HepG2 (cell line): Measurements from ENCODE around the gene NCR1. TPM values are rescaled to one million over a fixed set of nuclear protein-coding genes. Genes with fewer than 3 reads are reported as not detected.
"Not testable (repeated sequence)": the region's sequence is repeated elsewhere in the genome, so short reads cannot be mapped to it uniquely, and the experiment has no call there.

ENCODE experiments used
- ATAC-seq: fragments of 200-7000 bp; cut with Tn5 transposase; 3 replicates; pipeline ENCODE4 v1.9.1; 2020; ENCODE audit warnings: mild to moderate bottlenecking, moderate library complexity
- BruUV-seq: library from RNA; stranded (reverse); fragments of 400-500 nt; replicated peaks from 2 replicates; lab custom pipeline; 2021; lab: Mats Ljungman, UMichigan
- CTCF ChIA-PET: fragments of 300-600 bp; formaldehyde crosslinking; extraction: SDS; loops from one replicate; lab custom pipeline; 2021; ENCODE audit warnings: low total read pairs, inconsistent platforms, low intra/inter-chr PET ratio; lab: Yijun Ruan, JAX
- POLR2A ChIA-PET: fragments of 350-600 bp; sonication (Branson Sonifier 250); formaldehyde crosslinking; loops from one replicate; lab custom pipeline; 2020; ENCODE audit warnings: antibody characterized with exemption, inconsistent platforms; lab: Yijun Ruan, JAX
- DNase-seq: peaks from one replicate; pipeline ENCODE4 v3.0.0-alpha.2; 2015; ENCODE audit warnings: low spot score
- FAIRE-seq: peaks from 3 replicates; lab custom pipeline; 2011; peaks lifted over from hg19 to GRCh38; lab: Jason Lieb, UNC
- H2AFZ ChIP-seq: one replicate; pipeline ENCODE4 v1.6.1; 2011; ENCODE audit warnings: low read length, inconsistent platforms
- H3K27ac ChIP-seq: fragments of 300-600 bp; 3 replicates; pipeline ENCODE4 v1.8.0; 2011; ENCODE audit warnings: mixed run types, mild to moderate bottlenecking, mixed read lengths, low read length, inconsistent platforms; ENCODE audit not compliant: insufficient read depth; ENCODE audit errors: extremely low read length
- H3K27me3 ChIP-seq, 2 experiments: fragments of 200-600 bp in 1 of 2; 2 replicates in 1 of 2; 3 replicates in 1 of 2; pipeline versions ENCODE4 v1.6.0 to v1.8.0; 2011; ENCODE audit warnings: low read length in 2 of 2, mild to moderate bottlenecking in 2 of 2, moderate library complexity in 2 of 2, inconsistent platforms in 1 of 2; ENCODE audit not compliant: insufficient read depth in 2 of 2, control insufficient read depth in 1 of 2
- H3K36me3 ChIP-seq, 2 experiments: fragments of 200-600 bp in 1 of 2; replicated peaks in 1 of 2; 2 replicates in 1 of 2; 3 replicates in 1 of 2; pipeline versions ENCODE4 v1.5.1 to v1.8.0; 2011; ENCODE audit warnings: low read length in 2 of 2, inconsistent platforms in 1 of 2; ENCODE audit not compliant: insufficient read depth in 2 of 2, control insufficient read depth in 1 of 2
- H3K4me1 ChIP-seq: 2 replicates; pipeline ENCODE4 v1.5.1; 2012; ENCODE audit warnings: low read length, inconsistent platforms; ENCODE audit not compliant: insufficient read depth
- H3K4me2 ChIP-seq: 2 replicates; pipeline ENCODE4 v1.6.0; 2011; ENCODE audit warnings: low read depth, low read length, inconsistent platforms
- H3K4me3 ChIP-seq, 3 experiments: fragments of 200-600 bp in 1 of 3; sonication (generic), shearing (Covaris generic) in 1 of 3; replicated peaks in 1 of 3; 2 replicates each; pipeline ENCODE4 v1.5.1; 2011 to 2016; ENCODE audit warnings: low read length in 3 of 3, inconsistent platforms in 2 of 3, low read depth in 2 of 3, mild to moderate bottlenecking in 2 of 3, control low read depth in 1 of 3, mixed read lengths in 1 of 3; ENCODE audit not compliant: insufficient read depth in 1 of 3
- H3K79me2 ChIP-seq: one replicate; pipeline ENCODE4 v1.6.1; 2011; ENCODE audit warnings: low read length, inconsistent platforms; ENCODE audit not compliant: insufficient read depth
- H3K9ac ChIP-seq: 2 replicates; pipeline ENCODE4 v1.6.0; 2011; ENCODE audit warnings: mild to moderate bottlenecking, low read depth, low read length, inconsistent platforms; ENCODE audit not compliant: insufficient read depth
- H3K9me3 ChIP-seq: 2 replicates; pipeline ENCODE4 v1.5.1; 2012; ENCODE audit warnings: mild to moderate bottlenecking, low read length
- H4K20me1 ChIP-seq: 2 replicates; pipeline ENCODE4 v1.6.0; 2011; ENCODE audit warnings: inconsistent platforms, mild to moderate bottlenecking, low read length, moderate library complexity; ENCODE audit not compliant: insufficient read depth
- CEBPB ChIP-seq: IDR thresholded peaks from 2 replicates; pipeline ENCODE4 v1.6.1; 2011; ENCODE audit warnings: low read depth, low read length, improper control_type of control experiment, borderline replicate concordance
- MTA1 ChIP-seq: sonication (generic); formaldehyde crosslinking; IDR thresholded peaks from 2 replicates; pipeline ENCODE4 v1.4.0; 2020; ENCODE audit warnings: missing genetic modification reagents, mild to moderate bottlenecking, borderline replicate concordance
- NFRKB ChIP-seq: fragments of 450-650 bp; IDR thresholded peaks from 2 replicates; pipeline ENCODE4 v1.6.1; 2017
- POLR2G ChIP-seq: fragments of 200-400 bp; formaldehyde crosslinking; IDR thresholded peaks from 2 replicates; pipeline ENCODE4 v1.6.1; 2018; ENCODE audit warnings: mild to moderate bottlenecking, low read depth, low read length, moderate library complexity
- RAD51 ChIP-seq: fragments of 450-650 bp; IDR thresholded peaks from 2 replicates; pipeline ENCODE4 v1.6.1; 2016; ENCODE audit warnings: borderline replicate concordance
- ZNF24 ChIP-seq: fragments of 450-650 bp; IDR thresholded peaks from 2 replicates; pipeline ENCODE4 v1.6.1; 2017; ENCODE audit warnings: antibody characterized with exemption, mild to moderate bottlenecking
- ZNF513 ChIP-seq: sonication (generic); formaldehyde crosslinking; conservative IDR thresholded peaks from 2 replicates; pipeline ENCODE4 v1.5.0; 2020; ENCODE audit warnings: missing genetic modification reagents
- WGBS: methylation state at CpG from one replicate; pipeline ENCODE4 v1.1.6; 2017; ENCODE audit warnings: low lambda C conversion rate; 5-methylcytosine and 5-hydroxymethylcytosine counted together
- in situ Hi-C: cut with HindIII; loops from 2 replicates; pipeline ENCODE4 v1.10.0; 2017; ENCODE audit warnings: low pct_unique_long_range_greater_than_20kb; ENCODE audit not compliant: extremely low pct_ligation_motif_present
- intact Hi-C: fragments of 100-400 bp; cut with micrococcal nuclease; formaldehyde crosslinking; loops from one replicate; pipeline ENCODE4 v1.10.0; 2022; ENCODE audit not compliant: unreplicated experiment
- polyA plus RNA-seq, 8 experiments: library from polyadenylated mRNA; depleted of rRNA in 3 of 8; stranded (reverse) in 7 of 8; unstranded in 1 of 8; fragments of >200 nt; fragmentation: Illumina TruSeq in 4 of 8; extraction: Trizol in 4 of 8; gene quantifications; 2 replicates each; pipeline versions ENCODE4 v1.2.1 to v1.2.3, GENCODE V29; 2011 to 2016; ENCODE audit warnings: low read depth in 4 of 8, missing spikeins in 1 of 8, mixed read lengths in 1 of 8; ENCODE audit not compliant: insufficient read depth in 1 of 8
- total RNA-seq, 5 experiments: library from RNA; depleted of rRNA; stranded (reverse); fragments of >200 nt; fragmentation: Illumina TruSeq; extraction: Trizol; gene quantifications; 2 replicates each; pipeline ENCODE4 v1.2.3, GENCODE V29; 2016; ENCODE audit warnings: low read depth in 1 of 5
- TF ChIP-seq, protein P1 (sequence below): sonication (generic); formaldehyde crosslinking; IDR thresholded peaks from 2 replicates; pipeline ENCODE4 v1.4.0; 2020; ENCODE audit warnings: missing genetic modification reagents, mild to moderate bottlenecking, borderline replicate concordance

The NCR1 gene
- total and polyA plus RNA-seq, 2 of the 13 experiments (the other 11 are each of a cell fraction or from before 2014, with no cell fraction given), result not detected

DNA sequence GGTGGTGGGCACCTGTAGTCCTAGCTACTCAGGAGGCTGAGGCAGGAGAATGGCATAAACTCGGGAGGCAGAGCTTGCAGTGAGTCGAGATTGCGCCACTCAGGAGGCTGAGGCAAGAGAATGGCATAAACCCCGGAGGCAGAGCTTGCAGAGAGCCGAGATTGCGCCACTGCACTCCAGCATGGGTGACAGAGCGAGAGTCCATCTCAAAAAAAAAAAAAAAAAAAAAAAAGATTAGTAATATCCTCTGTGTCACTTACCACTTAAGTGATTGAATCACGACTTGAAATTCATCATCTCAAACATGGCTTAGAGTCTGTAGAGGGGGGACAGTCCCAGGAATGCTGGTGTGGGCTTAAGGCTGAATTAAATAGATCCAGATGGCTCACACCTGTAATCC lies 4.8 kb upstream of the NCR1 start:
- H3K4me2 ChIP-seq, DNase-seq, in situ Hi-C loops, H2AFZ ChIP-seq, H3K4me3 ChIP-seq, CTCF ChIA-PET, BruUV-seq, ATAC-seq, H3K4me1 ChIP-seq, H3K36me3 ChIP-seq, H4K20me1 ChIP-seq, intact Hi-C loops, H3K9ac ChIP-seq, H3K79me2 ChIP-seq, H3K9me3 ChIP-seq, H3K27ac ChIP-seq, FAIRE-seq, POLR2A ChIA-PET: not testable (repeated sequence)
- peak; percentile 50; the same call in 1 of the 2 replicates for TF ChIP-seq CEBPB
- 3% methylated on average over 8 of the region's 8 CpGs for WGBS
- peaks cover 0 to 11% of the 10 kb centered on the region in 2 experiments; a peak in 2 of 5 replicates for H3K27me3 ChIP-seq

DNA sequence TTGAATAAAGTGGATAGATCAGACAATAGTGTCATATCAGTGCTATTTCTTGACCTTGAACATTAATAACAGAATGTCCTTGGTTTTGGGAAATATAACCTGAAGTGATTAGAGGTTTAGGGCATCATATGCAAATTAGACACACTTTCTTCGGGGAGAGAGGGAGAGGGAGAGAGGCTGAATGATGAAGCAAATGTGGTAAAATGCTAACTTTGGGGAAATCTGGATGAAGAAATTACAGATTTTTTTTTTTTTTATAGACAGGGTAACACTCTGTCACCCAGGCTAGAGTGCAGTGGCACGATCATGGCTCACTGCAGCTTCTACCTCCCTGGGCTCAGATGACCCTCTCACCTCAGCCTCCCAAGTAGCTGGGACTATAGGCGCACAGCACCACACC lies 3.9 kb upstream of the NCR1 start:
- intact Hi-C loops, result no loop called here
- no peak for ATAC-seq
- CTCF ChIA-PET, result no interaction called here

DNA sequence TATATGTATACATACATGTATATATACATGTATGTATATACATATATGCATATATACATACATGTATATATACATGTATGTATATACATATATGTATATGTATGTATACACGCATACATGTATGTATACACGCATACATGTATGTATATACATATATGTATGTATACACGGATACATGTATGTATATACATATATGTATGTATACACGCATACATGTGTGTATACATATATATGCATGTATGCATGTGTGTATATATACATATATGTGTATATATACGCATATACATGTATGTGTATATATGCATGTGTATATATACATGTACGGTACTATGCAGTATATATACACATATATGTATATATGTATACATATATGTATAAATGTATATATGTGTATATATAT lies 2.6 kb upstream of the NCR1 start:
- DNase-seq, result no peak
- H3K27ac ChIP-seq, result no peak overlapping the region
- H3K36me3 ChIP-seq, result no peaks in the 10 kb centered on the region
- no peaks in the 10 kb centered on the region for H3K79me2 ChIP-seq
- no peak for ATAC-seq
- H3K9me3 ChIP-seq, result no peaks in the 10 kb centered on the region
- FAIRE-seq, result no peak
- no peak overlapping the region for H3K4me2 ChIP-seq
- POLR2A ChIA-PET, result no interaction called here
- H3K27me3 ChIP-seq, result peaks cover 2 to 16% of the 10 kb centered on the region in 2 experiments; a peak in 2 of 5 replicates
- no peaks in the 10 kb centered on the region for H3K4me1 ChIP-seq
- no peaks in the 10 kb centered on the region for H4K20me1 ChIP-seq
- intact Hi-C loops (no loop called here), in situ Hi-C loops (no loop called here)
- H2AFZ ChIP-seq, result no peak overlapping the region
- CTCF ChIA-PET, result no interaction called here
- H3K4me3 ChIP-seq, result no peak overlapping the region
- H3K9ac ChIP-seq, result no peak overlapping the region
- no TSS peak for BruUV-seq
- 75% methylated on average over 6 of the region's 6 CpGs for WGBS
- TF ChIP-seq, protein P1, sequence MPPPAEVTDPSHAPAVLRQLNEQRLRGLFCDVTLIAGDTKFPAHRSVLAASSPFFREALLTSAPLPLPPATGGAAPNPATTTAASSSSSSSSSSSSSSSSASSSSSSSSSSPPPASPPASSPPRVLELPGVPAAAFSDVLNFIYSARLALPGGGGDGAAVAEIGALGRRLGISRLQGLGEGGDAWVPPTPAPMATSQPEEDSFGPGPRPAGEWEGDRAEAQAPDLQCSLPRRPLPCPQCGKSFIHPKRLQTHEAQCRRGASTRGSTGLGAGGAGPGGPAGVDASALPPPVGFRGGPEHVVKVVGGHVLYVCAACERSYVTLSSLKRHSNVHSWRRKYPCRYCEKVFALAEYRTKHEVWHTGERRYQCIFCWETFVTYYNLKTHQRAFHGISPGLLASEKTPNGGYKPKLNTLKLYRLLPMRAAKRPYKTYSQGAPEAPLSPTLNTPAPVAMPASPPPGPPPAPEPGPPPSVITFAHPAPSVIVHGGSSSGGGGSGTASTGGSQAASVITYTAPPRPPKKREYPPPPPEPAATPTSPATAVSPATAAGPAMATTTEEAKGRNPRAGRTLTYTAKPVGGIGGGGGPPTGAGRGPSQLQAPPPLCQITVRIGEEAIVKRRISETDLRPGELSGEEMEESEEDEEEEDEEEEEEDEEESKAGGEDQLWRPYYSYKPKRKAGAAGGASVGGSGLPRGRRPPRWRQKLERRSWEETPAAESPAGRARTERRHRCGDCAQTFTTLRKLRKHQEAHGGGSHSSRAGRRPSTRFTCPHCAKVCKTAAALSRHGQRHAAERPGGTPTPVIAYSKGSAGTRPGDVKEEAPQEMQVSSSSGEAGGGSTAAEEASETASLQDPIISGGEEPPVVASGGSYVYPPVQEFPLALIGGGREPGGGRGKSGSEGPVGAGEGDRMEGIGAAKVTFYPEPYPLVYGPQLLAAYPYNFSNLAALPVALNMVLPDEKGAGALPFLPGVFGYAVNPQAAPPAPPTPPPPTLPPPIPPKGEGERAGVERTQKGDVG (CRISPR knock-in tag), result no peak
- TF ChIP-seq POLR2G (no peak), RAD51 (no peak), MTA1 (no peak), ZNF24 (no peak), ZNF513 (CRISPR knock-in tag) (no peak)

More for the DNA sequence above, 3.9 kb upstream of the NCR1 start:
- H4K20me1 ChIP-seq, result no peaks in the 10 kb centered on the region
- H3K27ac ChIP-seq, result no peak overlapping the region
- FAIRE-seq, result no peak
- H3K9me3 ChIP-seq, result no peaks in the 10 kb centered on the region
- H3K36me3 ChIP-seq, result no peaks in the 10 kb centered on the region
- no TSS peak for BruUV-seq
- WGBS, result 1% methylated on average over 3 of the region's 3 CpGs
- H3K27me3 ChIP-seq, result peaks cover 2 to 16% of the 10 kb centered on the region in 2 experiments; a peak in 2 of 5 replicates
- H3K9ac ChIP-seq, result no peak overlapping the region
- no peaks in the 10 kb centered on the region for H3K79me2 ChIP-seq
- in situ Hi-C loops, result no loop called here
- POLR2A ChIA-PET, result no interaction called here
- H3K4me1 ChIP-seq, result no peaks in the 10 kb centered on the region
- TF ChIP-seq NFRKB, result no peak
- no peak overlapping the region for H3K4me2 ChIP-seq
- no peak overlapping the region for H2AFZ ChIP-seq
- DNase-seq, result no peak
- no peak overlapping the region for H3K4me3 ChIP-seq
